PC-3 (cell line): ENCODE results near the gene FRK.

Experiments used
- CTCF ChIP-seq: fragments of 300-600 bp; sonication (generic); conservative IDR thresholded peaks from 2 replicates; pipeline ENCODE4 v1.5.1; 2017; ENCODE audit warnings: antibody characterized with exemption, low read depth, mild to moderate bottlenecking, low read length
- EZH2phosphoT487 ChIP-seq: fragments of 300-600 bp; sonication (generic); IDR thresholded peaks from 2 replicates; pipeline ENCODE4 v1.6.1; 2018; ENCODE audit warnings: mild to moderate bottlenecking, antibody characterized with exemption, low read length, borderline replicate concordance

GRCh38 chr6:116070616-116071389 lies 10.1 kb upstream of the FRK start:
- TF ChIP-seq CTCF: no peak
- no peak for TF ChIP-seq EZH2phosphoT487
